SHP77 treated with DMSO at 0.1 percent for 48 hours (cell line): ENCODE measurements around the gene NHP2.
"Not testable (repeated sequence)": the region's sequence is repeated elsewhere in the genome, so short reads cannot be mapped to it uniquely, and the experiment has no call there.

Experiments used
- DNase-seq: peaks from one replicate; lab custom pipeline; 2025; lab: John Stamatoyannopoulos, UW

Gene NHP2

GRCh38 chr5:178130576-178131445 lies 22.9 kb downstream of the NHP2 start, which contains the start of gene RMND5B:
Gene RMND5B (plus strand): TSS chr5:178131014. CDS start chr5:178138120, 7,106 bp downstream.
- peak; percentile 44 for DNase-seq

- DNase-seq: peak; percentile 44
Measured at GRCh38 chr5:178130234-178130575, 23.5 kb downstream of the NHP2 start.

GRCh38 chr5:178129296-178129695 lies 24.4 kb downstream of the NHP2 start:
- DNase-seq: no peak

- DNase-seq: not testable (repeated sequence)
Measured at GRCh38 chr5:178127300-178128009, 26.2 kb downstream of the NHP2 start.

- no peak for DNase-seq
Measured at GRCh38 chr5:178126556-178126955, 27.1 kb downstream of the NHP2 start.

- DNase-seq: no peak
Measured at GRCh38 chr5:178125253-178125906, 28.3 kb downstream of the NHP2 start.

GRCh38 chr5:178123966-178124925 lies 29.4 kb downstream of the NHP2 start:
- no peak for DNase-seq

GRCh38 chr5:178123094-178123965 lies 30.4 kb downstream of the NHP2 start:
- DNase-seq: no peak

GRCh38 chr5:178122346-178122745 lies 31.3 kb downstream of the NHP2 start:
- DNase-seq: no peak

- peak; percentile 51 for DNase-seq
Measured at GRCh38 chr5:178121391-178122276, 32.1 kb downstream of the NHP2 start.

- peak; percentile 93 for DNase-seq
Measured at GRCh38 chr5:178120607-178121357, 32.9 kb downstream of the NHP2 start.

GRCh38 chr5:178119915-178120606 lies 33.6 kb downstream of the NHP2 start:
- DNase-seq: no peak

- DNase-seq: no peak
Measured at GRCh38 chr5:178117923-178118701, 35.6 kb downstream of the NHP2 start.

GRCh38 chr5:178116143-178116885 lies 37.4 kb downstream of the NHP2 start:
- DNase-seq: no peak

- DNase-seq: no peak
Measured at GRCh38 chr5:178115814-178116142, 37.9 kb downstream of the NHP2 start.

- DNase-seq: no peak
Measured at GRCh38 chr5:178115136-178115813, 38.4 kb downstream of the NHP2 start.
